HCT116 (cell line): ENCODE results near the gene CDH1. TPM values are rescaled to one million over a fixed set of nuclear protein-coding genes. Genes with fewer than 3 reads are reported as not detected.

Source experiments
- ATAC-seq: fragments of 200-7000 bp; cut with Tn5 transposase; 2 replicates; pipeline ENCODE4 v1.9.1; 2020; ENCODE audit warnings: mild to moderate bottlenecking, moderate library complexity
- BruUV-seq: library from RNA; stranded (reverse); fragments of 400-500 nt; replicated peaks from 2 replicates; lab custom pipeline; 2021; lab: Mats Ljungman, UMichigan
- CTCF ChIA-PET: fragments of 300-600 bp; sonication (Branson Sonifier 250); formaldehyde crosslinking; loops from one replicate; lab custom pipeline; 2021; ENCODE audit warnings: antibody characterized with exemption; lab: Charles Lee
- POLR2A ChIA-PET: fragments of 300-600, 350-600 bp; sonication (Branson Sonifier 250); formaldehyde crosslinking; loops from one replicate; lab custom pipeline; 2021; ENCODE audit warnings: antibody characterized with exemption; lab: Charles Lee
- RAD21 ChIA-PET, 2 experiments: fragments of 300-600 bp; sonication (Branson Sonifier 250); formaldehyde crosslinking; loops; one replicate each; lab custom pipeline; 2023; ENCODE audit warnings: low total read pairs in 2 of 2; ENCODE audit not compliant: uncharacterized antibody in 2 of 2, unreplicated experiment in 2 of 2, low non-redundant PET in 1 of 2; lab: Charles Lee
- DNase-seq: peaks from one replicate; pipeline ENCODE4 v3.0.0-alpha.2; 2010; ENCODE audit warnings: low read depth, low spot score
- H2AFZ ChIP-seq: fragments of 200-600 bp; shearing (Covaris generic), sonication (generic); 2 replicates; pipeline ENCODE4 v1.6.1; 2017; ENCODE audit warnings: low read depth, mixed run types, mixed read lengths, antibody characterized with exemption, low read length; ENCODE audit not compliant: poor library complexity, severe bottlenecking
- H3K27ac ChIP-seq: 2 replicates; pipeline ENCODE4 v1.5.1; 2012; ENCODE audit warnings: low read depth, low read length
- H3K27me3 ChIP-seq: fragments of 200-600 bp; sonication (generic); 2 replicates; pipeline ENCODE4 v1.6.1; 2016; ENCODE audit warnings: mixed run types, low read length, mixed read lengths; ENCODE audit not compliant: insufficient read depth
- H3K36me3 ChIP-seq, 2 experiments: fragments of 200-500 bp in 1 of 2; fragments of 200-600 bp in 1 of 2; sonication (Bioruptor generic) in 1 of 2; sonication (generic) in 1 of 2; 2 replicates each; pipeline versions ENCODE4 v1.5.1 to v1.6.1; 2014 to 2016; ENCODE audit warnings: low read length in 2 of 2, inconsistent platforms in 1 of 2, mixed read lengths in 1 of 2, mixed run types in 1 of 2; ENCODE audit not compliant: insufficient read depth in 2 of 2, control insufficient read depth in 1 of 2
- H3K4me1 ChIP-seq, 2 experiments: fragments of 200-600 bp in 1 of 2; sonication (generic) in 1 of 2; 2 replicates each; pipeline versions ENCODE4 v1.5.1 to v1.6.1; 2012 to 2017; ENCODE audit warnings: low read length in 2 of 2, inconsistent platforms in 1 of 2, mild to moderate bottlenecking in 1 of 2, mixed read lengths in 1 of 2, mixed run types in 1 of 2, moderate library complexity in 1 of 2; ENCODE audit not compliant: insufficient read depth in 2 of 2, control insufficient read depth in 1 of 2
- H3K4me2 ChIP-seq: fragments of 200-600 bp; sonication (generic); 2 replicates; pipeline ENCODE4 v1.6.1; 2017; ENCODE audit warnings: mixed run types, low read length, mixed read lengths
- H3K4me3 ChIP-seq, 2 experiments: fragments of 200-600 bp in 1 of 2; sonication (generic) in 1 of 2; replicated peaks in 1 of 2; 2 replicates each; pipeline ENCODE4 v1.5.1; 2011 to 2016; ENCODE audit warnings: low read length in 2 of 2, control low read depth in 1 of 2, low read depth in 1 of 2, mild to moderate bottlenecking in 1 of 2, mixed read lengths in 1 of 2, mixed run types in 1 of 2
- H3K79me2 ChIP-seq: fragments of 200-600 bp; sonication (generic); 2 replicates; pipeline ENCODE4 v1.6.1; 2017; ENCODE audit warnings: mild to moderate bottlenecking, mixed run types, low read length, moderate library complexity, mixed read lengths; ENCODE audit not compliant: insufficient read depth
- H3K9ac ChIP-seq: fragments of 200-600 bp; sonication (generic); 2 replicates; pipeline ENCODE4 v1.6.1; 2016; ENCODE audit warnings: low read length, mixed read lengths
- H3K9me2 ChIP-seq: fragments of 200-600 bp; sonication (generic), shearing (Covaris generic); 2 replicates; pipeline ENCODE4 v1.6.1; 2017; ENCODE audit warnings: mixed run types, mild to moderate bottlenecking, moderate library complexity; ENCODE audit not compliant: insufficient read depth
- H3K9me3 ChIP-seq, 2 experiments: fragments of 200-500 bp in 1 of 2; fragments of 200-600 bp in 1 of 2; sonication (Bioruptor generic) in 1 of 2; sonication (generic) in 1 of 2; 2 replicates each; pipeline ENCODE4 v1.6.1; 2014 to 2017; ENCODE audit warnings: low read length in 2 of 2, mixed read lengths in 2 of 2, inconsistent platforms in 1 of 2, low read depth in 1 of 2, mild to moderate bottlenecking in 1 of 2, mixed run types in 1 of 2, moderate library complexity in 1 of 2; ENCODE audit not compliant: control insufficient read depth in 1 of 2, insufficient read depth in 1 of 2
- H4K20me1 ChIP-seq: fragments of 200-600 bp; sonication (generic), shearing (Covaris generic); 2 replicates; pipeline ENCODE4 v1.6.1; 2017; ENCODE audit warnings: mixed run types, mild to moderate bottlenecking, moderate library complexity; ENCODE audit not compliant: insufficient read depth
- ATF3 ChIP-seq: IDR thresholded peaks from 2 replicates; pipeline ENCODE4 v1.6.1; 2012
- CEBPB ChIP-seq: IDR thresholded peaks from 2 replicates; pipeline ENCODE4 v1.6.1; 2012; ENCODE audit warnings: low read depth
- CTCF ChIP-seq, 3 experiments: fragments of 200-600 bp in 1 of 3; sonication (generic) in 1 of 3; IDR thresholded peaks in 2 of 3; conservative IDR thresholded peaks in 1 of 3; 2 replicates each; pipeline ENCODE4 v1.5.1; 2012 to 2017; ENCODE audit warnings: low read depth in 2 of 3, low read length in 2 of 3, antibody characterized with exemption in 1 of 3, borderline replicate concordance in 1 of 3, control low read depth in 1 of 3, mild to moderate bottlenecking in 1 of 3, mixed read lengths in 1 of 3, mixed run types in 1 of 3, moderate library complexity in 1 of 3; ENCODE audit not compliant: insufficient read depth in 1 of 3
- EGR1 ChIP-seq: IDR thresholded peaks from 2 replicates; pipeline ENCODE4 v1.6.1; 2012; ENCODE audit warnings: low read depth
- ELF1 ChIP-seq: IDR thresholded peaks from 2 replicates; pipeline ENCODE4 v1.6.1; 2012; ENCODE audit warnings: low read depth, borderline replicate concordance
- EZH2 ChIP-seq: fragments of 200-600 bp; sonication (generic); IDR thresholded peaks from 2 replicates; pipeline ENCODE4 v1.6.1; 2017; ENCODE audit warnings: antibody characterized with exemption, mixed run types
- EZH2phosphoT487 ChIP-seq: fragments of 200-600 bp; IDR thresholded peaks from 2 replicates; pipeline ENCODE4 v1.6.1; 2018; ENCODE audit warnings: antibody characterized with exemption, borderline replicate concordance
- FOSL1 ChIP-seq: IDR thresholded peaks from 2 replicates; pipeline ENCODE4 v1.6.1; 2012; ENCODE audit warnings: low read depth
- JUND ChIP-seq: IDR thresholded peaks from 2 replicates; pipeline ENCODE4 v1.6.1; 2012
- MAX ChIP-seq: IDR thresholded peaks from 2 replicates; pipeline ENCODE4 v1.6.1; 2012
- POLR2A ChIP-seq: IDR thresholded peaks from 2 replicates; pipeline ENCODE4 v1.7.0; 2011; ENCODE audit warnings: borderline replicate concordance; ENCODE audit not compliant: insufficient read depth, insufficient read length; ENCODE audit errors: extremely low read depth
- POLR2AphosphoS5 ChIP-seq: IDR thresholded peaks from 2 replicates; pipeline ENCODE4 v1.6.1; 2011; ENCODE audit warnings: mild to moderate bottlenecking, low read depth, low read length, moderate library complexity
- RAD21 ChIP-seq: IDR thresholded peaks from 2 replicates; pipeline ENCODE4 v1.6.1; 2012; ENCODE audit warnings: low read depth, mild to moderate bottlenecking
- SIN3A ChIP-seq: IDR thresholded peaks from 2 replicates; pipeline ENCODE4 v1.6.1; 2012; ENCODE audit warnings: low read depth
- TCF7L2 ChIP-seq: IDR thresholded peaks from 2 replicates; pipeline ENCODE4 v1.7.0; 2011; ENCODE audit warnings: borderline replicate concordance, inconsistent platforms; ENCODE audit not compliant: insufficient read depth, insufficient read length; ENCODE audit errors: extremely low read depth
- YY1 ChIP-seq: IDR thresholded peaks from 2 replicates; pipeline ENCODE4 v1.6.1; 2011; ENCODE audit warnings: low read length, low read depth, moderate library complexity, mild to moderate bottlenecking; ENCODE audit not compliant: insufficient replicate concordance; ENCODE audit errors: extremely low read depth
- ZBTB33 ChIP-seq: IDR thresholded peaks from 2 replicates; pipeline ENCODE4 v1.6.1; 2011; ENCODE audit warnings: mild to moderate bottlenecking, low read length, moderate library complexity; ENCODE audit not compliant: insufficient replicate concordance; ENCODE audit errors: extremely low read depth
- ZNF274 ChIP-seq: fragments of 200-500 bp; sonication (Bioruptor generic); IDR thresholded peaks from 2 replicates; pipeline ENCODE4 v1.6.1; 2014; ENCODE audit warnings: mild to moderate bottlenecking, low read depth, low read length, inconsistent platforms
- intact Hi-C: fragments of 100-400 bp; cut with micrococcal nuclease; formaldehyde crosslinking; loops from 2 replicates; pipeline ENCODE4 v1.10.0; 2022
- total RNA-seq: library from RNA; stranded (reverse); gene quantifications from one replicate; pipeline ENCODE4 v1.2.1, GENCODE V29; 2021; ENCODE audit not compliant: unreplicated experiment

CDH1 gene
- total RNA-seq, 1 experiment from 2014 or later = 73.2 TPM

GRCh38 chr16:68768175-68768574 is 31.1 kb downstream of the CDH1 start (continued):
- TF ChIP-seq CTCF (IDR thresholded peaks at IDR 0.05 in 2 of 3, conservative IDR thresholded peaks at IDR 0.05 in 1 of 3; ENCODE audit: borderline replicate concordance in 1 of 3, insufficient read depth in 1 of 3, low read depth in 2 of 3, low read length in 2 of 3) = no peak
- TF ChIP-seq MAX = no peak

- POLR2A ChIA-PET = no interaction called here
- DNase-seq = no peak
- TF ChIP-seq EGR1 (no peak), JUND (no peak), CEBPB (no peak), FOSL1 (no peak), ZBTB33 (no peak), ZNF274 (no peak), ATF3 (no peak), YY1 (no peak), SIN3A (no peak), EZH2 (no peak), ELF1 (no peak), RAD21 (no peak), TCF7L2 (no peak), POLR2AphosphoS5 (no peak), EZH2phosphoT487 (no peak), POLR2A (no peak), MAX (no peak)
- Histone ChIP-seq H3K9ac (no peak overlapping the region), H3K9me3 (no peaks in the 10 kb centered on the region), H3K79me2 (no peaks in the 10 kb centered on the region; the same call in 1 of the 2 replicates), H3K4me2 (no peak overlapping the region), H3K9me2 (no peaks in the 10 kb centered on the region), H4K20me1 (no peaks in the 10 kb centered on the region), H2AFZ (no peak overlapping the region), H3K27me3 (no peaks in the 10 kb centered on the region), H3K27ac (no peak overlapping the region), H3K4me3 (no peak overlapping the region), H3K4me1 (no peaks in the 10 kb centered on the region), H3K36me3 (no peaks in the 10 kb centered on the region)
- RAD21 ChIA-PET = no interaction called here
- CTCF ChIA-PET = no interaction called here
- no TSS peak for BruUV-seq
- intact Hi-C loops = no loop called here
- no peak for ATAC-seq
These were observed 31.7 kb downstream of the CDH1 start for GRCh38 chr16:68768771-68769170.
